Esophagus muscularis mucosa (tissue), 4 donors: ENCODE data around the gene CCL17. TPM values are rescaled to one million over a fixed set of nuclear protein-coding genes. Genes with fewer than 3 reads are reported as not detected.
"Not testable (repeated sequence)": the region's sequence is repeated elsewhere in the genome, so short reads cannot be mapped to it uniquely, and the experiment has no call there.

Source experiments
- DNase-seq: peaks from one replicate; pipeline ENCODE4 v3.0.0-alpha.2; 2017; ENCODE audit errors: extremely low spot score
- H3K27ac ChIP-seq, 4 donors: fragments of 200-600 bp; sonication (generic); replicated peaks in 1 of 4; 1 replicate in 3 of 4; 2 replicates in 1 of 4; pipeline ENCODE4 v1.5.1; 2016 to 2019; ENCODE audit warnings: mild to moderate bottlenecking in 1 of 4
- H3K27me3 ChIP-seq, 4 donors: fragments of 200-600 bp; sonication (generic); one replicate each; pipeline versions ENCODE4 v1.5.1 to v1.6.0; 2016 to 2019
- H3K36me3 ChIP-seq, 4 donors: fragments of 200-600 bp; sonication (generic); one replicate each; pipeline ENCODE4 v1.5.1; 2016 to 2019
- H3K4me1 ChIP-seq, 4 donors: fragments of 200-600 bp; sonication (generic); one replicate each; pipeline ENCODE4 v1.5.1; 2016 to 2019
- H3K4me3 ChIP-seq, 4 donors: fragments of 200-600 bp; sonication (generic); 1 replicate in 2 of 4; 2 replicates in 2 of 4; pipeline ENCODE4 v1.5.1; 2016 to 2019; ENCODE audit warnings: mild to moderate bottlenecking in 4 of 4, moderate library complexity in 1 of 4
- H3K9me3 ChIP-seq, 4 donors: fragments of 200-600 bp; sonication (generic); 1 replicate in 3 of 4; 2 replicates in 1 of 4; pipeline ENCODE4 v1.5.1; 2016 to 2019
- EP300 ChIP-seq: sonication (generic); formaldehyde crosslinking; IDR thresholded peaks from one replicate; pipeline ENCODE4 v1.6.1; 2017; ENCODE audit warnings: antibody characterized with exemption
- POLR2A ChIP-seq: fragments of 450-650 bp; IDR thresholded peaks from one replicate; pipeline ENCODE4 v1.6.1; 2017; ENCODE audit warnings: antibody characterized with exemption, moderate library complexity, mild to moderate bottlenecking, low read depth
- POLR2AphosphoS5 ChIP-seq, 2 donors: sonication (generic); formaldehyde crosslinking; IDR thresholded peaks; one replicate each; pipeline ENCODE4 v1.6.1; 2017; ENCODE audit warnings: antibody characterized with exemption in 2 of 2
- WGBS: methylation state at CpG from one replicate; pipeline ENCODE4 v1.1.5; 2018; 5-methylcytosine and 5-hydroxymethylcytosine counted together
- intact Hi-C: fragments of 100-400 bp; cut with DNase I; formaldehyde crosslinking; loops from one replicate; pipeline ENCODE4 v1.15.1; 2023
- total RNA-seq, 4 donors: library from RNA; depleted of rRNA; stranded (reverse); fragments of >200 nt; gene quantifications; one replicate each; pipeline versions ENCODE4 v1.1.0 to v1.2.1, GENCODE V29; 2016
- TF ChIP-seq, protein P1 (sequence below), 3 experiments: fragments of 200-600 bp in 2 of 3; fragments of 450-650 bp in 1 of 3; sonication (generic) in 2 of 3; IDR thresholded peaks; one replicate each; pipeline ENCODE4 v1.5.1; 2017 to 2019; ENCODE audit warnings: antibody characterized with exemption in 3 of 3, mild to moderate bottlenecking in 2 of 3, moderate library complexity in 1 of 3

CCL17 gene
- total RNA-seq, 4 donors from 2014 or later = not detected

- H3K27ac ChIP-seq = peak overlapping the region; percentile 95 to 97 (median 96)
- peak overlapping the region; percentile 75 to 83 (median 80) for H3K4me3 ChIP-seq
- no peak for DNase-seq
- intact Hi-C loops = loop anchor here (5.0 kb wide), 1 partner anchor 43 kb away; no protein-coding TSS in a partner anchor
- no peaks in the 10 kb centered on the region for H3K27me3 ChIP-seq
- peak; percentile 42 to 66 for TF ChIP-seq POLR2AphosphoS5 (IDR thresholded peaks at IDR 0.05)
- no peak for TF ChIP-seq POLR2A
- TF ChIP-seq EP300 = no peak
- TF ChIP-seq, protein P1, sequence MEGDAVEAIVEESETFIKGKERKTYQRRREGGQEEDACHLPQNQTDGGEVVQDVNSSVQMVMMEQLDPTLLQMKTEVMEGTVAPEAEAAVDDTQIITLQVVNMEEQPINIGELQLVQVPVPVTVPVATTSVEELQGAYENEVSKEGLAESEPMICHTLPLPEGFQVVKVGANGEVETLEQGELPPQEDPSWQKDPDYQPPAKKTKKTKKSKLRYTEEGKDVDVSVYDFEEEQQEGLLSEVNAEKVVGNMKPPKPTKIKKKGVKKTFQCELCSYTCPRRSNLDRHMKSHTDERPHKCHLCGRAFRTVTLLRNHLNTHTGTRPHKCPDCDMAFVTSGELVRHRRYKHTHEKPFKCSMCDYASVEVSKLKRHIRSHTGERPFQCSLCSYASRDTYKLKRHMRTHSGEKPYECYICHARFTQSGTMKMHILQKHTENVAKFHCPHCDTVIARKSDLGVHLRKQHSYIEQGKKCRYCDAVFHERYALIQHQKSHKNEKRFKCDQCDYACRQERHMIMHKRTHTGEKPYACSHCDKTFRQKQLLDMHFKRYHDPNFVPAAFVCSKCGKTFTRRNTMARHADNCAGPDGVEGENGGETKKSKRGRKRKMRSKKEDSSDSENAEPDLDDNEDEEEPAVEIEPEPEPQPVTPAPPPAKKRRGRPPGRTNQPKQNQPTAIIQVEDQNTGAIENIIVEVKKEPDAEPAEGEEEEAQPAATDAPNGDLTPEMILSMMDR (IDR thresholded peaks at IDR 0.05) = no peak
- H3K4me1 ChIP-seq = peaks cover 41 to 79% (median 73%) of the 10 kb centered on the region in 4 donors
- H3K36me3 ChIP-seq = no peaks in the 10 kb centered on the region
- WGBS = 35% methylated on average over 8 of the region's 9 CpGs
- H3K9me3 ChIP-seq = no peaks in the 10 kb centered on the region
Observed at GRCh38 chr16:57374067-57374534, 30.5 kb upstream of the CCL17 start.

- Histone ChIP-seq H3K27ac (peak overlapping the region; percentile 95 to 97 (median 96)), H3K4me1 (peaks cover 48 to 88% (median 82%) of the 10 kb centered on the region in 4 donors), H3K4me3 (peak overlapping the region; percentile 75 to 83 (median 80))
- WGBS = 73% methylated on average over 8 of the region's 8 CpGs
- intact Hi-C loops = loop anchor here (5.0 kb wide), 1 partner anchor 42 kb away; no protein-coding TSS in a partner anchor
- not testable (repeated sequence) for DNase-seq, H3K36me3 ChIP-seq, H3K9me3 ChIP-seq, H3K27me3 ChIP-seq
Observed at GRCh38 chr16:57374925-57375465, 29.6 kb upstream of the CCL17 start.

GRCh38 chr16:57376313-57376818 lies 28.2 kb upstream of the CCL17 start:
- DNase-seq = no peak
- intact Hi-C loops = no loop called here
- TF ChIP-seq POLR2AphosphoS5 (IDR thresholded peaks at IDR 0.05) (no peak), POLR2A (no peak), EP300 (no peak)
- TF ChIP-seq, protein P1 (IDR thresholded peaks at IDR 0.05) = no peak
- Histone ChIP-seq H3K27me3 (no peaks in the 10 kb centered on the region), H3K36me3 (peaks cover 0 to 7% (median 5%) of the 10 kb centered on the region in 4 donors), H3K4me3 (no peak overlapping the region), H3K27ac (peak overlapping the region; percentile 95 to 97 (median 96)), H3K9me3 (no peaks in the 10 kb centered on the region), H3K4me1 (peaks cover 61 to 97% (median 92%) of the 10 kb centered on the region in 4 donors)
- 94% methylated on average over 3 of the region's 3 CpGs for WGBS

- intact Hi-C loops = no loop called here
- Histone ChIP-seq H3K27me3 (no peaks in the 10 kb centered on the region), H3K4me1 (peaks cover 56 to 93% (median 90%) of the 10 kb centered on the region in 4 donors), H3K36me3 (peaks cover 4 to 16% (median 9%) of the 10 kb centered on the region in 4 donors), H3K9me3 (no peaks in the 10 kb centered on the region), H3K4me3 (no peak overlapping the region), H3K27ac (peak overlapping the region; percentile 72 to 95 (median 84))
- no peak for DNase-seq
- TF ChIP-seq, protein P1 (IDR thresholded peaks at IDR 0.05) = no peak
- TF ChIP-seq EP300 (no peak), POLR2AphosphoS5 (IDR thresholded peaks at IDR 0.05) (no peak), POLR2A (no peak)
- WGBS = 47% methylated on average over 4 of the region's 5 CpGs
Observed at GRCh38 chr16:57377080-57377841, 27.3 kb upstream of the CCL17 start.

GRCh38 chr16:57379579-57379978 lies 25.0 kb upstream of the CCL17 start:
- TF ChIP-seq, protein P1 (IDR thresholded peaks at IDR 0.05) = no peak
- TF ChIP-seq EP300 = no peak
- peak in 1 of 2 donors; percentile 10 for TF ChIP-seq POLR2AphosphoS5 (IDR thresholded peaks at IDR 0.05)
- TF ChIP-seq POLR2A = no peak
- Histone ChIP-seq H3K9me3 (no peaks in the 10 kb centered on the region), H3K27ac (peak overlapping the region; percentile 72 to 95 (median 84)), H3K36me3 (peaks cover 4 to 22% (median 18%) of the 10 kb centered on the region in 4 donors), H3K27me3 (no peaks in the 10 kb centered on the region), H3K4me3 (no peak overlapping the region), H3K4me1 (peaks cover 62 to 89% (median 86%) of the 10 kb centered on the region in 4 donors)
- DNase-seq = no peak
- WGBS = 84% methylated on average over 10 of the region's 10 CpGs
- intact Hi-C loops = no loop called here
